Progenitor cell of endocrine pancreas (in vitro differentiated cells): ENCODE measurements around the gene PLCH1. TPM values are rescaled to one million over a fixed set of nuclear protein-coding genes. Genes with fewer than 3 reads are reported as not detected.

Source experiments
- DNase-seq: peaks from one replicate; pipeline ENCODE4 v3.0.0; 2021; ENCODE audit warnings: low spot score; ENCODE audit not compliant: unreplicated experiment
- H3K27ac Mint-ChIP-seq: 2 replicates; pipeline ENCODE4 v1.8.0; 2021; ENCODE audit warnings: mild to moderate bottlenecking, moderate library complexity, mixed read lengths
- H3K27me3 Mint-ChIP-seq: 2 replicates; pipeline ENCODE4 v1.8.0; 2021; ENCODE audit warnings: mixed read lengths
- H3K36me3 Mint-ChIP-seq: 2 replicates; pipeline ENCODE4 v1.8.0; 2022; ENCODE audit warnings: mixed read lengths; ENCODE audit not compliant: insufficient read depth
- H3K4me1 Mint-ChIP-seq: 2 replicates; pipeline ENCODE4 v1.8.0; 2021; ENCODE audit warnings: low read depth, mixed read lengths
- H3K4me3 Mint-ChIP-seq: 2 replicates; pipeline ENCODE4 v1.8.0; 2021; ENCODE audit warnings: low read depth, mild to moderate bottlenecking, moderate library complexity, mixed read lengths
- H3K9me3 Mint-ChIP-seq: 2 replicates; pipeline ENCODE4 v1.8.0; 2021; ENCODE audit warnings: low read depth, mixed read lengths
- CTCF ChIP-seq: fragments of 200-600 bp; sonication (generic); IDR thresholded peaks from one replicate; pipeline ENCODE4 v1.5.0; 2021; ENCODE audit warnings: antibody characterized with exemption, mild to moderate bottlenecking; ENCODE audit not compliant: unreplicated experiment
- total RNA-seq: library from RNA; stranded (reverse); gene quantifications from 2 replicates; pipeline ENCODE4 v1.2.1, GENCODE V29; 2021

Gene PLCH1
- total RNA-seq, 1 donor from 2014 or later = 14.2 TPM

GRCh38 chr3:155326244-155326643, 418.6 kb downstream of the PLCH1 start:
- no peak overlapping the region for H3K27ac Mint-ChIP-seq
- no peaks in the 10 kb centered on the region for H3K9me3 Mint-ChIP-seq
- H3K36me3 Mint-ChIP-seq = no peaks in the 10 kb centered on the region
- no peak for TF ChIP-seq CTCF
- H3K4me3 Mint-ChIP-seq = no peak overlapping the region
- H3K4me1 Mint-ChIP-seq = peaks cover 4% of the 10 kb centered on the region
- no peaks in the 10 kb centered on the region for H3K27me3 Mint-ChIP-seq
- no peak for DNase-seq

Other genes starting within 250 kb of the PLCH1 start
- 4.4 and 5.3 TPM in 2 replicates for gene C3orf33, start 61.2 kb upstream of the PLCH1 start, total RNA-seq
- gene SLC33A1, start 109.4 kb upstream of the PLCH1 start, total RNA-seq = 23.2 and 23.7 TPM in 2 replicates
- 74.5 and 76.0 TPM in 2 replicates for gene GMPS, start 125.6 kb upstream of the PLCH1 start, total RNA-seq